Measurements from ENCODE around the gene VLDLR.

VLDLR gene

GRCh38 chr9:2621722-2622460, at the start of gene VLDLR:
Gene VLDLR (plus strand): TSS chr9:2621787. CDS start chr9:2622190, 403 bp downstream.
- peak; percentile 48 for DNase-seq

GRCh38 chr9:2574203-2574602, 47.4 kb upstream of the VLDLR start:
- DNase-seq, result no peak

GRCh38 chr9:2576631-2577030, 45.0 kb upstream of the VLDLR start:
- DNase-seq, result no peak

- DNase-seq, result peak; percentile 2
Observed at GRCh38 chr9:2583308-2584013, 38.1 kb upstream of the VLDLR start.

- no peak for DNase-seq
Observed at GRCh38 chr9:2591967-2592366, 29.6 kb upstream of the VLDLR start.

GRCh38 chr9:2593744-2594143, 27.8 kb upstream of the VLDLR start:
- DNase-seq, result no peak

GRCh38 chr9:2595973-2596372, 25.6 kb upstream of the VLDLR start:
- DNase-seq, result no peak

GRCh38 chr9:2597483-2597882, 24.1 kb upstream of the VLDLR start:
- DNase-seq, result peak; percentile 16

GRCh38 chr9:2599896-2600295, 21.7 kb upstream of the VLDLR start:
- DNase-seq, result no peak

- no peak for DNase-seq
Observed at GRCh38 chr9:2600307-2600706, 21.3 kb upstream of the VLDLR start.

GRCh38 chr9:2601785-2602378, 19.7 kb upstream of the VLDLR start:
- no peak for DNase-seq

GRCh38 chr9:2602704-2603116, 18.9 kb upstream of the VLDLR start:
- no peak for DNase-seq

GRCh38 chr9:2603621-2604020, 18.0 kb upstream of the VLDLR start:
- DNase-seq, result no peak

GRCh38 chr9:2605246-2605645, 16.3 kb upstream of the VLDLR start:
- DNase-seq, result no peak

- no peak for DNase-seq
Observed at GRCh38 chr9:2608276-2608675, 13.3 kb upstream of the VLDLR start.

GRCh38 chr9:2610985-2611384, 10.6 kb upstream of the VLDLR start:
- DNase-seq, result no peak

- no peak for DNase-seq
Observed at GRCh38 chr9:2611961-2612360, 9.6 kb upstream of the VLDLR start.

- DNase-seq, result no peak
Observed at GRCh38 chr9:2613730-2614271, 7.8 kb upstream of the VLDLR start.

- no peak for DNase-seq
Observed at GRCh38 chr9:2615497-2615896, 6.1 kb upstream of the VLDLR start.

GRCh38 chr9:2616692-2617377, 4.8 kb upstream of the VLDLR start:
- no peak for DNase-seq

- DNase-seq, result no peak
Observed at GRCh38 chr9:2618289-2618688, 3.3 kb upstream of the VLDLR start.

- peak; percentile 82 for DNase-seq
Observed at GRCh38 chr9:2620919-2621721, 467 bp upstream of the VLDLR start.

Data from DMS53 (cell line).